Upper lobe of left lung (tissue), 4 donors: ENCODE measurements around the gene FAM3D.

Source experiments
- EP300 ChIP-seq, 4 donors: sonication (generic); formaldehyde crosslinking; IDR thresholded peaks; one replicate each; pipeline ENCODE4 v1.5.1; 2017; ENCODE audit warnings: antibody characterized with exemption in 4 of 4, control low read depth in 2 of 4
- POLR2A ChIP-seq, 4 donors: fragments of 450-650 bp; IDR thresholded peaks; one replicate each; pipeline ENCODE4 v1.5.1; 2016 to 2017; ENCODE audit warnings: antibody characterized with exemption in 4 of 4, mild to moderate bottlenecking in 2 of 4
- TF ChIP-seq, protein P1 (sequence below), 6 experiments: fragments of 450-650 bp in 4 of 6; fragments of 200-600 bp in 2 of 6; sonication (generic) in 2 of 6; IDR thresholded peaks; one replicate each; pipeline ENCODE4 v1.5.1; 2016 to 2019; ENCODE audit warnings: antibody characterized with exemption in 6 of 6

DNA sequence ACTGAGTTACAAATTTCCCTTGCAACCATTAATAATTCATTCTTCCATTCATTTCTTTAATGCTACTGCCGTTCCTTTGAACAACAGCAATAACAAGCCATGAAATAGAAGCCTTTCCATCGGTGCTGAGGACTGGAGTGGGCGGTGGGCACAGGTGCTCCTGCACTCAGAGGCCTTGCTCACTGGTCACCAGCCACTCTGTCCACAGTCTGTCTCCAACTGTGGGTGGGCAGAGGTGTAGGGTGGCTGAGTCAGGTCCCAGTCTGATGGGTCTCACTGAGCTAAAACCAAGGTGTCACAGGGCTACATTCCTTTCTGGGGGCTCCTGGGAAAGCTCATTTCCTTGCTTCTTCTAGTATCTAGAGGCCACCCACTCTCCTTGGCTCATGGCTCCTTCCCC lies 6.3 kb upstream of the FAM3D start:
- TF ChIP-seq, protein P1, sequence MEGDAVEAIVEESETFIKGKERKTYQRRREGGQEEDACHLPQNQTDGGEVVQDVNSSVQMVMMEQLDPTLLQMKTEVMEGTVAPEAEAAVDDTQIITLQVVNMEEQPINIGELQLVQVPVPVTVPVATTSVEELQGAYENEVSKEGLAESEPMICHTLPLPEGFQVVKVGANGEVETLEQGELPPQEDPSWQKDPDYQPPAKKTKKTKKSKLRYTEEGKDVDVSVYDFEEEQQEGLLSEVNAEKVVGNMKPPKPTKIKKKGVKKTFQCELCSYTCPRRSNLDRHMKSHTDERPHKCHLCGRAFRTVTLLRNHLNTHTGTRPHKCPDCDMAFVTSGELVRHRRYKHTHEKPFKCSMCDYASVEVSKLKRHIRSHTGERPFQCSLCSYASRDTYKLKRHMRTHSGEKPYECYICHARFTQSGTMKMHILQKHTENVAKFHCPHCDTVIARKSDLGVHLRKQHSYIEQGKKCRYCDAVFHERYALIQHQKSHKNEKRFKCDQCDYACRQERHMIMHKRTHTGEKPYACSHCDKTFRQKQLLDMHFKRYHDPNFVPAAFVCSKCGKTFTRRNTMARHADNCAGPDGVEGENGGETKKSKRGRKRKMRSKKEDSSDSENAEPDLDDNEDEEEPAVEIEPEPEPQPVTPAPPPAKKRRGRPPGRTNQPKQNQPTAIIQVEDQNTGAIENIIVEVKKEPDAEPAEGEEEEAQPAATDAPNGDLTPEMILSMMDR (IDR thresholded peaks at IDR 0.05), result no peak
- TF ChIP-seq EP300 (IDR thresholded peaks at IDR 0.05) (no peak), POLR2A (IDR thresholded peaks at IDR 0.05) (no peak)
